BJ (cell line): ENCODE data around the gene RASAL3. TPM values are rescaled to one million over a fixed set of nuclear protein-coding genes. Genes with fewer than 3 reads are reported as not detected.

ENCODE experiments used
- CTCF ChIA-PET: fragments of 350-600 bp; formaldehyde crosslinking; extraction: SDS; loops from one replicate; lab custom pipeline; 2021; ENCODE audit warnings: antibody characterized with exemption, inconsistent platforms; lab: Yijun Ruan, JAX
- POLR2A ChIA-PET: fragments of 300-600 bp; sonication (Branson Sonifier 250); formaldehyde crosslinking; extraction: SDS; loops from one replicate; lab custom pipeline; 2021; ENCODE audit warnings: antibody characterized with exemption; lab: Charles Lee
- DNase-seq: peaks from one replicate; pipeline ENCODE4 v3.0.0-alpha.2; 2011; ENCODE audit warnings: low read depth
- H3K27me3 ChIP-seq: 2 replicates; pipeline ENCODE4 v1.6.0; 2011; ENCODE audit warnings: low read length; ENCODE audit not compliant: control insufficient read depth, insufficient read depth
- H3K36me3 ChIP-seq: 2 replicates; pipeline ENCODE4 v1.5.1; 2011; ENCODE audit warnings: low read length; ENCODE audit not compliant: control insufficient read depth, insufficient read depth
- H3K4me3 ChIP-seq: 2 replicates; pipeline ENCODE4 v1.5.1; 2011; ENCODE audit warnings: low read depth, mild to moderate bottlenecking, control low read depth, low read length
- CTCF ChIP-seq: IDR thresholded peaks from 2 replicates; pipeline ENCODE4 v1.5.1; 2011; ENCODE audit warnings: low read depth, mild to moderate bottlenecking, control low read depth, inconsistent platforms, low read length, moderate library complexity; ENCODE audit not compliant: insufficient read depth
- polyA plus RNA-seq: library from polyadenylated mRNA; depleted of rRNA; stranded (reverse); fragments of >200 nt; gene quantifications from 2 replicates; pipeline ENCODE4 v1.2.3, GENCODE V29; 2011

The RASAL3 gene
- polyA plus RNA-seq, 1 experiment: not detected

DNA sequence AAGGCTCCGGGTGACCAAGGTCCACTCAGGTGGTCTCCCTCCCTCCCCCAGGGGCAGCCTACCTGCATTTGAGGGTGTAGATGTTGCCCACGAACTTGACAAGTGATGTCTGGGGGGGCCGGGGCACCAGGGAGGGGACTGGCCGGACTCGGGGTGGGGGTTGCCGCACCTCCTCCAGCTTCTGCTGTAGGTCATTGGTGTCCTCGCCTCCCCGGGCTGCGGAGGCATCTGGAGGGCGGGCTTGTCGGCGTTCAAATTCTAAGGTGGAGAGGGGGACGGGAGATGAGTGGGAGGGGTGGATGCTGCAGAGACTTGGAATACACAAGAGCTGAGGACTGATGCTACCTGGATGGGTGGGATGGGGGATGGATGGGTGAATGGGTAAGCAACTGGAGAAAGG is 40.2 kb downstream of the RASAL3 start:
- Histone ChIP-seq H3K27me3 (no peaks in the 10 kb centered on the region), H3K4me3 (no peak overlapping the region), H3K36me3 (peaks cover 52% of the 10 kb centered on the region)
- ChIA-PET POLR2A (no interaction called here), CTCF (no interaction called here)
- no peak for TF ChIP-seq CTCF
- DNase-seq: no peak

DNA sequence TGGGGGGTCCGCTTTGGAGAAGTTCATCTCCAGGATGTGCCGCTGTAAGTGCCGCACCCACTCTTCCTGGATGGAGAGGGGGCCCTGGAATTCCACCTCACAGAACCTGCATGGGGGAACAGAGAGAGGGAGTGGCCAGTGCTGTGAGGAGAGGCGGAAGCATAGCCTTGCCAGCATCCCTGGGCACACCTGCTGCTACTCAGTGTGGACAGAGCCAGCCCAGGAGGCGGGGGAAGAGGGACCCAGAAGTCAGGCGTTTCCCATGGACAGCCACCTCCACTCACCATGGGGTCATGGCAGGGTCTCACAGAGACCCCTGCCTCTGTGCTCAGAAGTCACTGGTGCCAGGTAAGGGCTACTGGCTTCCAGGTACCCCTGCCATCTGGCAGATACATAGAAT is 41.2 kb downstream of the RASAL3 start:
- TF ChIP-seq CTCF: no peak
- CTCF ChIA-PET: no interaction called here
- no peaks in the 10 kb centered on the region for H3K27me3 ChIP-seq
- H3K36me3 ChIP-seq: peaks cover 48% of the 10 kb centered on the region
- no peak overlapping the region for H3K4me3 ChIP-seq
- POLR2A ChIA-PET: no interaction called here
- no peak for DNase-seq

DNA sequence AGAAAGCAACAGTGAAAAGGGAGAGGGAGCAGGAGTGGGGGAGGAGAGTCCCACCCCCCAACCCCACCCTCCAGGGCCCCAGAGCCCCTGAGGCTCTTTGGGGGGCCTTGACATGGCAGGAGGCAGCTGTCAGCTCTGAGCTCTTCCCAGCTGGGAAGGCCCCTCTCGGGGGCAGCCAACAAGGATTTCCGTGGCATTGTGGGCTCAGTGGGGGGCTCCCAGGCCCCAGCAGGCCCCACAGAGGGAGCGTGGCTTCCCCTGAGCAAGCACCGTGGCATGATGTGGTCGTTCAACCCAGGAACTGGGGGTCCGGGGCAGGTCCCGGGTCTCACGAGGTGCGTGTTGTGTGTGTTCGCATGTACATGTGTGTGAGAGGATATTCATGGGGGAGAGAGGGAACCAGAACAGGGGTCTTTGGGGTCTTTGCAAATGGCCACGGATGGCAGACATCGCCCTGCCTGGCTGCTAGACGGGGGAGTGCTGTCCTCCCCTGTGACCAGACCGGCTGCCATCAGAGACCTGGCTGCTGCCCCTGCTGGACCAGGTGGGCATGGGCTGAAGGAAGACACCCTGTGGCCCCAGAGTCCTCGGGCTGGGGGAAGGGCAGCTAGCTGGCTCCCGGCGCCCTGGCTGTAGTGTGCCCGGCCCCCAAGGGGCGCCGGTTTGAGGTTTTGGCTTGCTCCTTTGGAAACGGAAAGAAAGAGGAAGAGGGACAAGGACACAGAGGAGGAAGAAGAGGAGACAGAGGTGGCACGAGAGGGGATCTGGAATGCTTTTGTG is 41.9 kb downstream of the RASAL3 start:
- Histone ChIP-seq H3K36me3 (peaks cover 45% of the 10 kb centered on the region), H3K27me3 (no peaks in the 10 kb centered on the region), H3K4me3 (no peak overlapping the region)
- POLR2A ChIA-PET: no interaction called here
- CTCF ChIA-PET: interaction anchor here (1.5 kb wide), 1 partner anchor 14 kb away, joined by 5 read pairs; no protein-coding TSS in a partner anchor
- TF ChIP-seq CTCF: no peak
- DNase-seq: no peak

- CTCF ChIA-PET: interaction anchor here (1.1 to 1.5 kb wide), 2 partner anchors 14 to 226 kb away, joined by 3 to 5 read pairs; no protein-coding TSS in a partner anchor
- no peak for DNase-seq
- peaks cover 38% of the 10 kb centered on the region for H3K36me3 ChIP-seq
These were observed 42.6 kb downstream of the RASAL3 start for GRCh38 chr19:15421721-15422260.

More at GRCh38 chr19:15421721-15422260, 42.6 kb downstream of the RASAL3 start:
- TF ChIP-seq CTCF: no peak
- POLR2A ChIA-PET: no interaction called here
- no peak overlapping the region for H3K4me3 ChIP-seq
- no peaks in the 10 kb centered on the region for H3K27me3 ChIP-seq
